HL-60 (cell line): Measurements from ENCODE around the gene MYPN.

ENCODE experiments used
- CTCF ChIP-seq: IDR thresholded peaks from one replicate; pipeline ENCODE4 v1.5.1; 2011; ENCODE audit warnings: low read length, control low read depth, inconsistent platforms; ENCODE audit not compliant: insufficient read depth
- GABPA ChIP-seq: IDR thresholded peaks from 2 replicates; pipeline ENCODE4 v1.6.1; 2012; ENCODE audit warnings: low read depth
- SPI1 ChIP-seq: IDR thresholded peaks from 2 replicates; pipeline ENCODE4 v1.6.1; 2012; ENCODE audit warnings: low read depth, mild to moderate bottlenecking, borderline replicate concordance

GRCh38 chr10:68188835-68189234 lies 79.5 kb downstream of the MYPN start:
- no peak for TF ChIP-seq CTCF
- TF ChIP-seq SPI1, result no peak
- TF ChIP-seq GABPA, result no peak
